Nephron progenitor cell (in vitro differentiated cells): Measurements from ENCODE around the gene CD151.
A peak's percentile ranks its signal among the peaks of the same experiment; 100 is the strongest.

ENCODE experiments used
- DNase-seq: peaks from one replicate; pipeline ENCODE4 v3.0.0; 2021
- H3K27ac Mint-ChIP-seq: 2 replicates; pipeline ENCODE4 v1.8.0; 2021; ENCODE audit warnings: mild to moderate bottlenecking, moderate library complexity, mixed read lengths
- H3K27me3 Mint-ChIP-seq: 2 replicates; pipeline ENCODE4 v1.8.0; 2021; ENCODE audit warnings: mild to moderate bottlenecking, low read depth, mixed read lengths; ENCODE audit not compliant: poor library complexity
- H3K36me3 Mint-ChIP-seq: 2 replicates; pipeline ENCODE4 v1.8.0; 2021; ENCODE audit warnings: low read depth, mixed read lengths
- H3K4me1 Mint-ChIP-seq: 2 replicates; pipeline ENCODE4 v1.8.0; 2021; ENCODE audit warnings: mixed read lengths
- H3K4me3 Mint-ChIP-seq: 2 replicates; pipeline ENCODE4 v1.8.0; 2021; ENCODE audit warnings: mild to moderate bottlenecking, moderate library complexity, mixed read lengths
- H3K9me3 Mint-ChIP-seq: 2 replicates; pipeline ENCODE4 v1.8.0; 2021; ENCODE audit warnings: mild to moderate bottlenecking, moderate library complexity, mixed read lengths
- TF ChIP-seq, protein P1 (sequence below): fragments of 200-600 bp; sonication (generic); IDR thresholded peaks from 2 replicates; pipeline ENCODE4 v1.5.0; 2021; ENCODE audit warnings: antibody characterized with exemption

CD151 gene

DNA sequence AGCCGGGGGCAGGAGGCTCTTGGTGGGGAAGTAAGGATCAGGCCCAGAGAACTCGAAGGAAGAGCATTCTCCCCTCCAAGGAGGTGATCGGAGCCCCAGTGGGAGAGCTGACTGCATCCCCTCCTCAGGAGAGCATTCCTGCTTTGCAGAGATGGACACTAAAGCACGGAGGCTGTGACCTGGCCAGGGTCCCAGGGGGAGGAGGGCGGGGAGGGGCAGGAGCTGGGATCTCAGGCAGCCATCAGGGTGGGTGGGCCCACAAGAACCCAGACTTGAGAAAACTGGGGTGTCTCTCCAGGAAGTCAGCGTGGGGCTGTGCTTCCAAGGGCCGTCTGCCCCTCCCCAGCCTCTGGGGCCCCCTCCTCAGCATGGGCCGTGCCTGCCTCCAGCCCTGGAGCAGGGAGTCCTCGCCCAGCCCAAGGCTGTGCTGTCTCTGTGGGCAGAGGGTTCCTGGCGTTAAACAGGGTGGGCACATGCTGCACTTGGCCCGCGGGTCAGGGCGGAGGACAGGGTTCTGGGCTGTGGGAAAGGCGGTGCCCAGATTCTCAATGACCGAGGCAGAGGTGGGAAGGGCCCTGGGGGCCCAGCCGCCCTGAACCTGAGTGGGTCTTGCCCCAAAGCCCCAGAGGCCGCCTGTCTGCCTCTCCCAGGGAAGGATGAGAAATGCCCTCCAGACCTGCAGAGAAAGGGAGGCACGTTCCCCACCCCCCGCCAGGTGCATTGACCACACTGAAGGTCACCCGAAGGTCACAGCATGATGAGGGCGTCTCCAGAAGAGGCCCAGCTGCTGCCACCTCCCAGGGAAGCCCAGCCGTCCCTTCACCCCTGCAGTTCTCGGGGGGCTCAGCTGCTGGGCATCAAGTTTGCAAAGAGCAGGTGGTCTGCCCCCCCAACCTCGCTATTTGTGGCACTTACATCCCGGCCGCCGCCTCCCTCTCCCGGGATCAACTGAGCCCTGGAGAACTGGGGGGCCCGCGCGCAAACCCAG lies 43.5 kb upstream of the CD151 start:
- Mint-ChIP-seq H3K27ac (no peak overlapping the region), H3K36me3 (no peaks in the 10 kb centered on the region), H3K4me3 (no peak overlapping the region), H3K4me1 (peaks cover 16% of the 10 kb centered on the region), H3K9me3 (no peaks in the 10 kb centered on the region), H3K27me3 (peaks cover 3% of the 10 kb centered on the region)
- TF ChIP-seq, protein P1, sequence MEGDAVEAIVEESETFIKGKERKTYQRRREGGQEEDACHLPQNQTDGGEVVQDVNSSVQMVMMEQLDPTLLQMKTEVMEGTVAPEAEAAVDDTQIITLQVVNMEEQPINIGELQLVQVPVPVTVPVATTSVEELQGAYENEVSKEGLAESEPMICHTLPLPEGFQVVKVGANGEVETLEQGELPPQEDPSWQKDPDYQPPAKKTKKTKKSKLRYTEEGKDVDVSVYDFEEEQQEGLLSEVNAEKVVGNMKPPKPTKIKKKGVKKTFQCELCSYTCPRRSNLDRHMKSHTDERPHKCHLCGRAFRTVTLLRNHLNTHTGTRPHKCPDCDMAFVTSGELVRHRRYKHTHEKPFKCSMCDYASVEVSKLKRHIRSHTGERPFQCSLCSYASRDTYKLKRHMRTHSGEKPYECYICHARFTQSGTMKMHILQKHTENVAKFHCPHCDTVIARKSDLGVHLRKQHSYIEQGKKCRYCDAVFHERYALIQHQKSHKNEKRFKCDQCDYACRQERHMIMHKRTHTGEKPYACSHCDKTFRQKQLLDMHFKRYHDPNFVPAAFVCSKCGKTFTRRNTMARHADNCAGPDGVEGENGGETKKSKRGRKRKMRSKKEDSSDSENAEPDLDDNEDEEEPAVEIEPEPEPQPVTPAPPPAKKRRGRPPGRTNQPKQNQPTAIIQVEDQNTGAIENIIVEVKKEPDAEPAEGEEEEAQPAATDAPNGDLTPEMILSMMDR, result no peak
- DNase-seq, result no peak

DNA sequence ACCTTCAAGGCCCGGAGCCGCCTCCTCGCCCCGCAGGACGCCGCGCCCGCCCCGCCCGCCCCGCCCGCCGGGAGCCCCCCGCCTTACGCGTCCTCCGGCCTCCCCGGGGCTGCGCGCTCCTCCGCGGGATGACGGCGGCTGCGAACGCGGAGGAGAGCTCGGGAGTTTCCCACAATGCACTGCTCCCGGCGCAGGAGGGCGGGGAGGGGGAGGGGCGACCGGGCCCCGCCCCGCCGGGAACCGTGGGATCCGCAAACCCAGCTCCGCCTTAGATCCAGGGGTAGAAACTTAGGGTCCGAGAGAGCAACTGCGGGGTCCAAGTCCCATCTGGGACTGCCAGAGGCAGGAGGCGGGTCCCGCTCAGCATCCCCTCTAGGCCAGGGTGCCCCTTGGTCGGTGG lies 42.8 kb upstream of the CD151 start, which contains the start of gene CEND1:
CEND1 (minus strand) TSS at position 148 of the 400 bp plus-strand sequence. CDS start 1,514 bp downstream, outside the sequence.
- no peak within 1 kb of the TSS for H3K4me3 Mint-ChIP-seq
- H3K9me3 Mint-ChIP-seq, result no peaks in the 10 kb centered on the region
- no peaks in the 10 kb centered on the region for H3K36me3 Mint-ChIP-seq
- no peak within 1 kb of the TSS for H3K27ac Mint-ChIP-seq
- TF ChIP-seq, protein P1, result no peak
- peaks cover 3% of the 10 kb centered on the region for H3K27me3 Mint-ChIP-seq
- peaks cover 12% of the 10 kb centered on the region for H3K4me1 Mint-ChIP-seq
- DNase-seq, result peak; percentile 65

DNA sequence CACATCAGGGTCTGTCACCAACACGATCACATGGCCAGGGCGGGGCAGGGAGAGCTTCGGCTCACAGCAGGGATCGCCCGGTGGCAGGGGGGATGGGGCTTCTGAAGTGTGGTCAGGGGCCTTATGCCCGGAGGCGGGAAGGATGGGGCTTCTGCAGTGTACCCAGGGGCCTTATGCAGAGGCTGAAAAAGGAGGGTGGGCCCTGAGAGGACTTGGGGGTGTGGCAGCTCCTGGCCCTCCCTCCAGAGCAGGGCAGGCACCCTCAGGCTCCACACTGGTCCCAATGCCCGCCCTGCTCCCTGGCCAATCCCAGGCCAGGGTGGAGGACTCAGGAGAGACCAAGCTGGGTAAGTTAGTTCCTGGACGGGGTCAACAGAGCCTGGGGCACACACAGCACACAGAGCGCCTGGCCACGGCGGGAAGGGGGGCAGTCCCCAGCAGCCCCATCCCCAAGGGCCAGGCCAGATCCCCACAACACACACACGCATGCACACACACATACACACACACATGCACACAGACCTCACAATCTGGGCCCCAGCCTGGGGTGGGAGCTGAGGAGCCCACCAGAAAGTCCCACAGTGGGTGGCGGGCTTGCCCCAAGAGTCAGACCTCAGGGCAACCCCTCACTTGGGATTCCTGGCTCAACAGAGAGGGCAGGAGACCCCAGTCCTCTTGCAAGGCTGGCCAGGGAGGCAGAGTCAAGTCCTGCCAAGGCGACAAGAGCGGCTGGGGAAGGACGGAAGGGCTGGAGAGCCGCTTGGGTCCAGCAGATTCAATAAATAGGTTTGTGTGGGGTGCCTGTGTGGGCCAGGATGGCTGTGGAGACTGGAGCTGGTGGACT lies 41.8 kb upstream of the CD151 start:
- no peak overlapping the region for H3K4me3 Mint-ChIP-seq
- no peaks in the 10 kb centered on the region for H3K36me3 Mint-ChIP-seq
- H3K27ac Mint-ChIP-seq, result no peak overlapping the region
- H3K4me1 Mint-ChIP-seq, result peaks cover 11% of the 10 kb centered on the region
- DNase-seq, result no peak
- no peaks in the 10 kb centered on the region for H3K9me3 Mint-ChIP-seq
- TF ChIP-seq, protein P1, result no peak
- H3K27me3 Mint-ChIP-seq, result peaks cover 3% of the 10 kb centered on the region

DNA sequence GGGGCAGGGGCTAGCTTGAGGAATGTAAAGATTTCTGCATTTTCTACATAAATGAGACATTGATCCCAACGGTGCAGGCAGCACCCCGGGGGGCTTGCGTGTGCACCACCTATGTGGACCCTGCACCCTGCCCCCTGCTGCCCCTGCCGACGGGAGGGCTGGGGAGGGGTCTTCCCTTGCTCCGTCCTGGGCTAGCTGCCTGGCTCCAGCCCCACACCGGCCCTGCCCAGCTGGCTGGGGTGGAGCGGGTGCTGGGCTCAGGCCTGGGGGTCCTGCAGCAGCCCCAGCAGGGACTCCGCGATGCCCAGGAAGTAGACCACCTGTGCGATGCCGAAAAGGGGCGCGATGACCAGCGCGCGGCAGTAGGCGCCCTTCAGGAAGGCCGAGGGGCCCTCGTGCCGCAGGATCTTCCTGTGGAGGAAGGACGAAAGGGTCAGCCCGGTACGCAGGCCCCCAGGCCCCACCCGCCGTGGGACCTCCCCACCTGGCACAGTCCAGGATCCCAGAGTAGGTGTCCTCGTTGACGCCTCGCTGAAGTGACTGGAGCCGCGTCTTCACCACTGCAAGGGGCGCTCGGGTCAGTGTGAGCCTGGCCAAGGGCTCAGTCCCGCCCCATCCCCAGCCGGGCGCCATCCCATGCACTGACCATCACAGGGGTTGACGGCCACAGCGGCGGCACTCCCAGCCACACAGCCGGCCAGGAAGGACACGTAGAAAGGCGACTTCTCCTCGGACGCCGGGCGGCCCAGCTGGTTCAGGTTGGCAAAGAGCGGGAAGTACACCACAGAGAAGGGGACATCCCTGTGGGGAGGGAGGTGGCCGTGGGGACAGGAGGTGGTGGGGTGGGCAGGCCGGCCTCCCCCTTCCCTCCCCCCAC lies 40.9 kb upstream of the CD151 start:
- H3K27ac Mint-ChIP-seq, result no peak overlapping the region
- TF ChIP-seq, protein P1, result no peak
- peaks cover 16% of the 10 kb centered on the region for H3K4me1 Mint-ChIP-seq
- H3K36me3 Mint-ChIP-seq, result no peaks in the 10 kb centered on the region
- H3K4me3 Mint-ChIP-seq, result no peak overlapping the region
- no peaks in the 10 kb centered on the region for H3K9me3 Mint-ChIP-seq
- no peak for DNase-seq
- peaks cover 3% of the 10 kb centered on the region for H3K27me3 Mint-ChIP-seq

DNA sequence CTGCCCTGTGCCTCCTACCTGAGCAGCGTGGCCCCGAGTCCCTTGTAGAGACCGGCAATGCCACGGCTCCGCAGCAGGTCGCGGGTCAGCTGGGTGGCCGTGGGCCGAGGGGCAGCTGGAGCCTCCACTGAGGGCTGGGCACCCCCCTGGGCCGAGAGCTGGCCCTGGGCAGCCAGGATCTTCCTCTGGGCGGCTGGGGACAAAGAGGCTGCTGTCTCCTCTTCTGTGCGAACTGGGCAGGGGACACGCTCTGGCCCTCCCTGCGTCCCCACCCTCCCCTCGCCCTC lies 40.3 kb upstream of the CD151 start:
- TF ChIP-seq, protein P1, result no peak
- peaks cover 3% of the 10 kb centered on the region for H3K27me3 Mint-ChIP-seq
- DNase-seq, result no peak
- H3K27ac Mint-ChIP-seq, result no peak overlapping the region
- no peaks in the 10 kb centered on the region for H3K36me3 Mint-ChIP-seq
- H3K4me1 Mint-ChIP-seq, result peaks cover 20% of the 10 kb centered on the region
- H3K9me3 Mint-ChIP-seq, result no peaks in the 10 kb centered on the region
- no peak overlapping the region for H3K4me3 Mint-ChIP-seq
